Choroid plexus epithelial cell (primary cell): ENCODE measurements around the gene FDX2.
"Not testable (repeated sequence)": the region's sequence is repeated elsewhere in the genome, so short reads cannot be mapped to it uniquely, and the experiment has no call there.

Experiments
- DNase-seq: peaks from one replicate; pipeline ENCODE4 v3.0.0-alpha.2; 2010; ENCODE audit warnings: low read depth
- H3K4me3 ChIP-seq: 2 replicates; pipeline ENCODE4 v1.5.1; 2011; ENCODE audit warnings: low read depth, mild to moderate bottlenecking, control low read depth, low read length, moderate library complexity
- TF ChIP-seq, protein P1 (sequence below): conservative IDR thresholded peaks from 2 replicates; pipeline ENCODE4 v1.5.1; 2011; ENCODE audit warnings: low read depth, mild to moderate bottlenecking, control low read depth, inconsistent platforms, low read length, moderate library complexity

FDX2 gene

DNA sequence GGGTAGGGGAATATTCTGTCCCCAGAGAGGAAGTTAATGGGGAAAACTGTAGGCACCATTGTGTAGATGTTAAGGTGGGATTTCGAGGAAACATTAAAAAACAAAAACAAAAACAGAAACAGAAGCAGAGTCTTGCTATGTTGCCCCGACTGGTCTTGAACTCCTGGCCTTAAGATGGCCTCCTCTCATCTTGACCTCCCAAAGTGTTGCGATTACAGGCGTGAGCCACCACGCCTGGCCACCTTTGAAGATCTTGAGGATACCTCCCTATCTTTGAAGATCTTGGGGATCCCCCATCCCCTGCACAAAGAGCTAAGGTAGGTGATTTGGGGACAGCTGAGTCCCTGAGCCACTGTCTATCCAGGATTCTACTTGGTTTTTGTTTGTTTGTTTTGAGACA, 24.2 kb upstream of the FDX2 start:
- no peak overlapping the region for H3K4me3 ChIP-seq
- DNase-seq = no peak
- TF ChIP-seq, protein P1, sequence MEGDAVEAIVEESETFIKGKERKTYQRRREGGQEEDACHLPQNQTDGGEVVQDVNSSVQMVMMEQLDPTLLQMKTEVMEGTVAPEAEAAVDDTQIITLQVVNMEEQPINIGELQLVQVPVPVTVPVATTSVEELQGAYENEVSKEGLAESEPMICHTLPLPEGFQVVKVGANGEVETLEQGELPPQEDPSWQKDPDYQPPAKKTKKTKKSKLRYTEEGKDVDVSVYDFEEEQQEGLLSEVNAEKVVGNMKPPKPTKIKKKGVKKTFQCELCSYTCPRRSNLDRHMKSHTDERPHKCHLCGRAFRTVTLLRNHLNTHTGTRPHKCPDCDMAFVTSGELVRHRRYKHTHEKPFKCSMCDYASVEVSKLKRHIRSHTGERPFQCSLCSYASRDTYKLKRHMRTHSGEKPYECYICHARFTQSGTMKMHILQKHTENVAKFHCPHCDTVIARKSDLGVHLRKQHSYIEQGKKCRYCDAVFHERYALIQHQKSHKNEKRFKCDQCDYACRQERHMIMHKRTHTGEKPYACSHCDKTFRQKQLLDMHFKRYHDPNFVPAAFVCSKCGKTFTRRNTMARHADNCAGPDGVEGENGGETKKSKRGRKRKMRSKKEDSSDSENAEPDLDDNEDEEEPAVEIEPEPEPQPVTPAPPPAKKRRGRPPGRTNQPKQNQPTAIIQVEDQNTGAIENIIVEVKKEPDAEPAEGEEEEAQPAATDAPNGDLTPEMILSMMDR = no peak

- no peak within 1 kb of the TSS for H3K4me3 ChIP-seq
- no peak for DNase-seq
- TF ChIP-seq, protein P1 = no peak
Observed at GRCh38 chr19:10339380-10339960, 23.7 kb upstream of the FDX2 start, which contains the start of gene ICAM3. Gene ICAM3, minus strand, starts transcription at chr19:10339624. Its CDS starts 10 bp downstream, at chr19:10339614.

DNA sequence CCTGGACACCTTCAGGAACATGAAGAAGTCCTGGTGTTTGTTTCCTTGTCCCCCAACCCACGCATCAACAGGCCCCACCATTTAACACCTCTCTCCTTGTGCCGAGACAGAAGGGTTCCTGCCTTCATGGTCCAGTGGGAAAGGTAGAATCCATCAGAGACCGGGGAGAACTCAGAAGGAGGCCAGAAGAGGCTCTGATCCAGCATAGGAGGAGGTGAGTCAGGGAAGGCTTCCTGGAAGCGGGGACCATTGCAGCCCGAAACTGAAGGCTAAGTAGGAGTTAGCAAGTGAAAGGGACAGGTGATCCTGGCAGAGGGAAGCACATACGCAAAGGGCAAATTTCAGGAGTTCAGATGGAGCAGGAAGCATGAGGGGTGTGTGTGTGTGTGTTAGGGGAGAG, 23.1 kb upstream of the FDX2 start:
- TF ChIP-seq, protein P1 = no peak
- no peak for DNase-seq
- no peak overlapping the region for H3K4me3 ChIP-seq

GRCh38 chr19:10336725-10337124, 20.9 kb upstream of the FDX2 start:
- not testable (repeated sequence) for H3K4me3 ChIP-seq, DNase-seq

DNA sequence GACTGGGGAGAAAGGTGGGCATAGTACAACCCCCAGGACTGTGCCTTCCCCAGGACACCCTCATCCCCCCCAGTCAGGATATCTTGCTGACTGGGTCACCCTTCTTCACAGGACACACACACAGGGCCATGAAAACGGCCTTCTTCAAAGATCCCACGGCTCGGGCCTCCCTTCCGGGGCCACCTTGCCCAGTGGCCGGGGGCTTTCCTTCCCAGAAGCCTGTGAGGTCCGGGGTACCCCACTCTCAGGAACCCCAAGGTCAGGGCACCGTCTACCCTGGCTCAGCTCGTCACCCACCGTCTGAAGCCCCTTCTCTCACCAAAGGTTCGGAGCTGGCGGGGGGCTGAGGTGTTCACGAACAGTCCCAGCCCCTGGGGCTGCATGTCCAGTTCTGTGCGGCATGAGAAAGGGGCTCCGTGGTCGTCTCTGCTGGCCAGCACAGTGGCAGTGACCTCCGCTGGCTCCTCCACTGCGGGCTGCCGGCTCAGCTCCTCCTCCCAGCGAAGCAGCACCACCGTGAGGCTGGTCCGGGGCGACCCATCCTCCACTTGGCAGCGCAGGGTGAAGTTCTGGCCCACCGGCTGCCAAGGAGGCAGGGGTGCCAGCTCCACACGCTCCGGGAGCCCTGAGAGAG, 19.7 kb upstream of the FDX2 start:
- H3K4me3 ChIP-seq = peak overlapping the region; percentile 72
- TF ChIP-seq, protein P1 = no peak
- DNase-seq = no peak

DNA sequence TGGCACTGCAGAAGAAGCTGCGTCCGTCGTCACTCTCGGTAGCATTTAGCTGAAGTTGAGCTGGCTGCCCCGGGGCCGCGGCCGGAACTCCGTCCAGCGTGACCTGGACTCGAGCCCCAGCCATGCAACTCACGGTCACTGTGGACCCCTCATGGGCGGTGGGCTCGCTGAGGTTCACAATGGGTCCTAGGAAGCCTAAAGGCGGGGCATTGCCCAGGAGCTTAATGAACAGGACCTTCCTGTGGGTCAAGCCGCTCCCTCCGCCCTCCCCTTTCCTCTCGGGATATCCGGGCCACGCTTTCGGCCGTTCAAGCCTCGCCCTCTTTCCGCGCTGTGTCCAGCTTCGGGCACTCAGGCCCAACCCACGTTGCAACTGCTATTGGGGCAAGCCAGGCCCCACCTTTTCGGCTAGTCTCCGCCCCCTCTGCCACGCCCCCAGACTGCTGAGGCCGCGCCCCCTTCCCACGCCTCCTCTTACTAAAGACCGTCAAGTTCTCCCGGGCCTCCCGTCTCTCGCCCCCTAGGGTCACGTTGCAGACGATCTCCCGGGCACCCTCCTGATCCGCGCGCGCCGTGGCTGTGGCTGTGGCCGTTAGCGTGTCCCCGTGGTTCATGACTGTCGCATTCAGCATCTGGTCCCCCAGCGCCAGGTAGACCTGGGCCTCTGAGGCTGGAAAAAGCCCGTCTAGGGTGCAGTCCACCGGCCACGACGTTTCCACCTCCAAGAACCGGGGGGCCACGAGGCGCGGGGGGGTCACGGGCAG, 19.0 kb upstream of the FDX2 start:
- peak; percentile 97 for DNase-seq
- H3K4me3 ChIP-seq = peak overlapping the region; percentile 72
- TF ChIP-seq, protein P1 = no peak

DNA sequence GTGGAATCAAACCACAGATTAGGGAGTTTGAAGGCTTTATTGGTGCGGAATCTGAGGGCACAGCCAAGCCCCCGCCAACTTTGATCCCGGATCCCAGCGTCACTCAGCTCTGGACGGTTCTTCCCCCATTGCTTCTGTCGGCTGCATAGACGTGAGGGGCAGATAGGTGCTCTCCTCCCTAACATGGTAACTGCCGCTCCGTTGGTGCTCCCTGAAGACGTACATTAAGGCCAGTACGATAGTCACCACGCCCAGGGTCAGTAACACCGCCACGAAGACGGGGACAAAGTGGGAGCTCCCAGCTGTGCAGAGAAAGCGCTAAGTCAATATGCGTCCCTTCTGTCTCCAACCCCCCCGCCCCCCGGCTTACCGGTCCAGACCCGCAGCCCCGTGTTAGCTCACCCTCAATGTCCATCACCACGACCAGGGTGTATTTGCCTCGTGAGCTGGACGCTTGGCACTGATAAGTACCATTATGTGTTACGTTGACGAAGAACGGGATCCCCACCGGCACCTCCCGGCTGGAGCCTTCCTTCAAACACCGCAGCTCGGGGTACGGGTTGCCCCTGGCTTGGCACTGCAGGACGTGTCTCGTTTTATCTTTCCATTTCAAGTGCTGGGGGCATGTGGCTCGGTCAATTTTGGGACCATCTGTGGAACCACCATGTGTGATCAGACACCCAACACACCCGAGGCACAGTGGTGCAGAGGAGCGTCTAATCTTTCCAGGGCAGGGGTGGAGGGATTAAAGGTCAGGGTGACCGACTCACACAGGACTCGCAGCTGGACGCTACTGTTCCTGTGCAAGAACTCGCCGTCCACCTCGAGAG, 18.2 kb upstream of the FDX2 start:
- peak; percentile 13 for DNase-seq
- TF ChIP-seq, protein P1 = no peak

More for the DNA sequence above, 18.2 kb upstream of the FDX2 start:
- H3K4me3 ChIP-seq = peak overlapping the region; percentile 72
